K562 (cell line): Measurements from ENCODE around the gene SLC5A5. TPM values are rescaled to one million over a fixed set of nuclear protein-coding genes. Genes with fewer than 3 reads are reported as not detected.

Source experiments
- ASH1L ChIP-seq: fragments of 450-650 bp; IDR thresholded peaks from 2 replicates; pipeline ENCODE4 v1.6.1; 2018; ENCODE audit warnings: borderline replicate concordance, mild to moderate bottlenecking, low read depth; ENCODE audit not compliant: partially characterized antibody
- DMBX1 ChIP-seq: fragments of 250-450 bp; sonication (Bioruptor Pico); IDR thresholded peaks from 2 replicates; pipeline ENCODE4 v1.8.0; 2022; ENCODE audit warnings: inconsistent platforms, mild to moderate bottlenecking, moderate library complexity, borderline replicate concordance
- DPF2 ChIP-seq: fragments of 450-650 bp; IDR thresholded peaks from 2 replicates; pipeline ENCODE4 v1.6.1; 2016
- FOXJ3 ChIP-seq: sonication (generic); formaldehyde crosslinking; IDR thresholded peaks from 2 replicates; pipeline ENCODE4 v1.4.0; 2020; ENCODE audit warnings: mild to moderate bottlenecking, missing genetic modification reagents
- GABPA ChIP-seq: fragments of 200-800 bp; sonication (Bioruptor generic); conservative IDR thresholded peaks from 2 replicates; pipeline ENCODE4 v1.6.1; 2016; ENCODE audit warnings: low read depth, missing genetic modification characterization, missing compliant biosample characterization
- GATAD2B ChIP-seq: fragments of 450-650 bp; IDR thresholded peaks from 2 replicates; pipeline ENCODE4 v1.6.1; 2017; ENCODE audit warnings: mild to moderate bottlenecking, borderline replicate concordance
- HDAC8 ChIP-seq: fragments of 450-650 bp; IDR thresholded peaks from 2 replicates; pipeline ENCODE4 v1.6.1; 2016; ENCODE audit warnings: mild to moderate bottlenecking, missing genetic modification characterization, moderate library complexity, missing compliant biosample characterization
- IRF9 ChIP-seq: fragments of 450-650 bp; IDR thresholded peaks from 2 replicates; pipeline ENCODE4 v1.6.1; 2016; ENCODE audit warnings: missing biosample characterization, missing genetic modification characterization
- LEF1 ChIP-seq: fragments of 450-650 bp; IDR thresholded peaks from 2 replicates; pipeline ENCODE4 v1.6.1; 2016; ENCODE audit warnings: mild to moderate bottlenecking
- NFIC ChIP-seq: fragments of 450-650 bp; IDR thresholded peaks from 2 replicates; pipeline ENCODE4 v1.6.1; 2017; ENCODE audit warnings: mild to moderate bottlenecking, inconsistent platforms
- PBX2 ChIP-seq, 2 experiments: IDR thresholded peaks in 1 of 2; conservative IDR thresholded peaks in 1 of 2; 2 replicates each; pipeline ENCODE4 v1.6.1; 2016; ENCODE audit warnings: low read depth in 2 of 2, mild to moderate bottlenecking in 1 of 2, missing compliant biosample characterization in 1 of 2, missing genetic modification characterization in 1 of 2, moderate library complexity in 1 of 2
- SMAD3 ChIP-seq: fragments of 450-650 bp; formaldehyde crosslinking; conservative IDR thresholded peaks from 2 replicates; pipeline ENCODE4 v1.4.0; 2020; ENCODE audit warnings: mild to moderate bottlenecking
- SMARCA4 ChIP-seq: fragments of 450-650 bp; IDR thresholded peaks from 2 replicates; pipeline ENCODE4 v1.6.1; 2016
- STAT5A ChIP-seq: IDR thresholded peaks from 2 replicates; pipeline ENCODE4 v1.6.1; 2012; ENCODE audit warnings: low read length, inconsistent platforms, borderline replicate concordance
- YBX1 ChIP-seq: fragments of 450-650 bp; IDR thresholded peaks from 2 replicates; pipeline ENCODE4 v1.7.1; 2016; ENCODE audit warnings: mild to moderate bottlenecking
- ZNF639 ChIP-seq, 2 experiments: fragments of 200-800 bp in 1 of 2; sonication (Bioruptor generic) in 1 of 2; sonication (generic) in 1 of 2; formaldehyde crosslinking in 1 of 2; IDR thresholded peaks in 1 of 2; conservative IDR thresholded peaks in 1 of 2; 2 replicates each; pipeline versions ENCODE4 v1.5.0 to v1.6.1; 2016 to 2020; ENCODE audit warnings: missing compliant biosample characterization in 1 of 2, missing genetic modification characterization in 1 of 2, missing genetic modification reagents in 1 of 2
- ZNF699 ChIP-seq: fragments of 250-450 bp; sonication (Bioruptor Pico); IDR thresholded peaks from 2 replicates; pipeline ENCODE4 v1.8.0; 2021; ENCODE audit warnings: mild to moderate bottlenecking, moderate library complexity; ENCODE audit not compliant: insufficient replicate concordance
- ZNF717 ChIP-seq: fragments of 250-450 bp; sonication (Bioruptor Pico); IDR thresholded peaks from 2 replicates; pipeline ENCODE4 v1.5.0; 2021
- polyA plus RNA-seq, 8 experiments: library from polyadenylated mRNA; depleted of rRNA in 4 of 8; stranded (reverse) in 5 of 8; unstranded in 3 of 8; fragments of >200 nt; fragmentation: Nextera tagmentation in 2 of 8; fragmentation: Illumina TruSeq in 1 of 8; extraction: Ambion mirVana in 2 of 8; extraction: Trizol in 1 of 8; gene quantifications; 2 replicates each; pipeline versions ENCODE4 v1.2.1 to v1.2.3, GENCODE V29; 2011 to 2014; ENCODE audit warnings: inconsistent platforms in 1 of 8, missing spikeins in 1 of 8
- total RNA-seq, 7 experiments: library from RNA; depleted of rRNA in 6 of 7; stranded (reverse); fragments of >200 nt in 6 of 7; fragmentation: Illumina TruSeq in 2 of 7; extraction: Trizol in 2 of 7; gene quantifications; 2 replicates each; pipeline versions ENCODE4 v1.2.1 to v1.2.3, GENCODE V29; 2011 to 2021; ENCODE audit warnings: low replicate concordance in 1 of 7
- TF ChIP-seq, protein P1 (sequence below): fragments of 250-450 bp; sonication (Bioruptor Pico); IDR thresholded peaks from 2 replicates; pipeline ENCODE4 v1.8.0; 2022; ENCODE audit warnings: moderate library complexity, mild to moderate bottlenecking, inconsistent platforms
- TF ChIP-seq, protein P2 (sequence below): sonication (generic); formaldehyde crosslinking; IDR thresholded peaks from 2 replicates; pipeline ENCODE4 v1.8.1; 2023; ENCODE audit warnings: mild to moderate bottlenecking, missing genetic modification reagents

SLC5A5 gene
- total and polyA plus RNA-seq, 9 of the 15 experiments (the other 6 are each of a cell fraction or from before 2014, with no cell fraction given): 0.10 to 0.73 (median 0.23) TPM

DNA sequence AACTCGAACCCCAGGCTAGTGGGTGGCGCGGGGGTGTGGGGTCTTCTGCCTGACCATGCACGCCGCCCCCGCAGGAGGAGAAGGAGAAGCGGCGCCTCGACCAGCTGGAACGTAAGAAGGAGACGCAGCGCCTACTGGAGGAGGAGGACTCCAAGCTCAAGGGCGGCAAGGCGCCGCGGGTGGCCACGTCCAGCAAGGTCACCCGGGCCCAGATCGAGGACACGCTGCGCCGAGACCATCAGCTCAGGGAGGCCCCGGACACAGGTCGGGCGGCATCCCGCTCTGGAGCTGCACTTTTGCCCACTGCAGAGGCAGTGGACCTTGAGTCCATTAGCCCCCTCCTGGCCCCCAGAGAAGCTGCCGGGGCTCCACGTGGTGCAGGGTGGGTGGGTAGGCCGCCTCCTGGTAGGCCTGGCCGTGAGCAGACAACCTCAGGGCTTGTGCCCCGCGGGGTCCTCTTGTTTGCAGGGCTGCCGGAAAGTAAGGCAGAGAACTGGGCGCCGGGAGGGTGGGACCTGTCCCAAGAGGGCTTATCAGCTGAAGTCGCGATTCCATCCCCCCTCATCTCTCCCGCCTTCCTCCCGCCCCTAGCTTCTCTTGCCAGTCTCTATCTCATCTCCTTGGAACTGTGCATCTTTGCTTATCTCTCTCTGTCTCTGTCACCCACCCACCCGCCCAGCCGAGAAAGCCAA, 71.0 kb downstream of the SLC5A5 start (continued):
- TF ChIP-seq ZNF639 (CRISPR knock-in tag; conservative IDR thresholded peaks at IDR 0.05 in 1 of 2, IDR thresholded peaks at IDR 0.05 in 1 of 2) (peak in 1 of 2 experiments; percentile 63; a peak in 1 of 4 replicates), NFIC (0 out of 2 replicates have a peak, but pooled peaks have one; percentile 28), SMARCA4 (peak; percentile 26; the same call in 1 of the 2 replicates), DPF2 (peak; percentile 49; the same call in 1 of the 2 replicates), GABPA (tag) (0 out of 2 replicates have a peak, but pooled peaks have one; percentile 39), STAT5A (no peak), YBX1 (no peak), SMAD3 (no peak), ASH1L (no peak), DMBX1 (CRISPR knock-in tag) (no peak), PBX2 (CRISPR knock-in tag; IDR thresholded peaks at IDR 0.05; ENCODE audit: low read depth) (no peak), PBX2 (tag; conservative IDR thresholded peaks at IDR 0.05; ENCODE audit: low read depth) (no peak), GATAD2B (no peak), ZNF699 (CRISPR knock-in tag) (no peak), ZNF717 (CRISPR knock-in tag) (no peak), FOXJ3 (no peak), HDAC8 (0 out of 2 replicates have a peak, but pooled peaks have one; percentile 20), LEF1 (no peak), IRF9 (tag) (no peak)
- TF ChIP-seq, protein P1, sequence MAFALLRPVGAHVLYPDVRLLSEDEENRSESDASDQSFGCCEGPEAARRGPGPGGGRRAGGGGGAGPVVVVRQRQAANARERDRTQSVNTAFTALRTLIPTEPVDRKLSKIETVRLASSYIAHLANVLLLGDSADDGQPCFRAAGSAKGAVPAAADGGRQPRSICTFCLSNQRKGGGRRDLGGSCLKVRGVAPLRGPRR (CRISPR knock-in tag): no peak
- TF ChIP-seq, protein P2, sequence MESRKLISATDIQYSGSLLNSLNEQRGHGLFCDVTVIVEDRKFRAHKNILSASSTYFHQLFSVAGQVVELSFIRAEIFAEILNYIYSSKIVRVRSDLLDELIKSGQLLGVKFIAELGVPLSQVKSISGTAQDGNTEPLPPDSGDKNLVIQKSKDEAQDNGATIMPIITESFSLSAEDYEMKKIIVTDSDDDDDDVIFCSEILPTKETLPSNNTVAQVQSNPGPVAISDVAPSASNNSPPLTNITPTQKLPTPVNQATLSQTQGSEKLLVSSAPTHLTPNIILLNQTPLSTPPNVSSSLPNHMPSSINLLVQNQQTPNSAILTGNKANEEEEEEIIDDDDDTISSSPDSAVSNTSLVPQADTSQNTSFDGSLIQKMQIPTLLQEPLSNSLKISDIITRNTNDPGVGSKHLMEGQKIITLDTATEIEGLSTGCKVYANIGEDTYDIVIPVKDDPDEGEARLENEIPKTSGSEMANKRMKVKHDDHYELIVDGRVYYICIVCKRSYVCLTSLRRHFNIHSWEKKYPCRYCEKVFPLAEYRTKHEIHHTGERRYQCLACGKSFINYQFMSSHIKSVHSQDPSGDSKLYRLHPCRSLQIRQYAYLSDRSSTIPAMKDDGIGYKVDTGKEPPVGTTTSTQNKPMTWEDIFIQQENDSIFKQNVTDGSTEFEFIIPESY (CRISPR knock-in tag): 0 out of 2 replicates have a peak, but pooled peaks have one; percentile 11
